Stimulated activated CD4-positive, alpha-beta T cell treated with anti-CD3 and anti-CD28 coated beads, Interleukin-4, amount 100 ng/mL, for 4 hours (primary cell): ENCODE results near the gene STK16.
"Not testable (repeated sequence)": the region's sequence is repeated elsewhere in the genome, so short reads cannot be mapped to it uniquely, and the experiment has no call there.

Experiments used
- DNase-seq, 2 experiments: peaks; one replicate each; pipeline ENCODE4 v3.0.0-alpha.2; 2020

STK16 gene

DNA sequence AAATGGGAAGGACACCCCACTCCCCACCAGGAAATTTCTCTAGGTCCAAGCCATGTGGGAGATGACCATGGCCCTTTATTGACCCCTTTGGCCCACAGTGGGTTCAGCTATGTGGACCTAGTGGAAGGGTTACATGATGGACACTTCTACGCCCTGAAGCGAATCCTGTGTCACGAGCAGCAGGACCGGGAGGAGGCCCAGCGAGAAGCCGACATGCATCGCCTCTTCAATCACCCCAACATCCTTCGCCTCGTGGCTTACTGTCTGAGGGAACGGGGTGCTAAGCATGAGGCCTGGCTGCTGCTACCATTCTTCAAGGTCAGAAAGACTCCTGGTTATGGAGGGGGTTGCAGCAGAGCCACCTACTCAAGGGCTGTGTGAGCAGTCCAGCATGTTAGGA, 1.3 kb downstream of the STK16 start:
- no peak for DNase-seq

DNA sequence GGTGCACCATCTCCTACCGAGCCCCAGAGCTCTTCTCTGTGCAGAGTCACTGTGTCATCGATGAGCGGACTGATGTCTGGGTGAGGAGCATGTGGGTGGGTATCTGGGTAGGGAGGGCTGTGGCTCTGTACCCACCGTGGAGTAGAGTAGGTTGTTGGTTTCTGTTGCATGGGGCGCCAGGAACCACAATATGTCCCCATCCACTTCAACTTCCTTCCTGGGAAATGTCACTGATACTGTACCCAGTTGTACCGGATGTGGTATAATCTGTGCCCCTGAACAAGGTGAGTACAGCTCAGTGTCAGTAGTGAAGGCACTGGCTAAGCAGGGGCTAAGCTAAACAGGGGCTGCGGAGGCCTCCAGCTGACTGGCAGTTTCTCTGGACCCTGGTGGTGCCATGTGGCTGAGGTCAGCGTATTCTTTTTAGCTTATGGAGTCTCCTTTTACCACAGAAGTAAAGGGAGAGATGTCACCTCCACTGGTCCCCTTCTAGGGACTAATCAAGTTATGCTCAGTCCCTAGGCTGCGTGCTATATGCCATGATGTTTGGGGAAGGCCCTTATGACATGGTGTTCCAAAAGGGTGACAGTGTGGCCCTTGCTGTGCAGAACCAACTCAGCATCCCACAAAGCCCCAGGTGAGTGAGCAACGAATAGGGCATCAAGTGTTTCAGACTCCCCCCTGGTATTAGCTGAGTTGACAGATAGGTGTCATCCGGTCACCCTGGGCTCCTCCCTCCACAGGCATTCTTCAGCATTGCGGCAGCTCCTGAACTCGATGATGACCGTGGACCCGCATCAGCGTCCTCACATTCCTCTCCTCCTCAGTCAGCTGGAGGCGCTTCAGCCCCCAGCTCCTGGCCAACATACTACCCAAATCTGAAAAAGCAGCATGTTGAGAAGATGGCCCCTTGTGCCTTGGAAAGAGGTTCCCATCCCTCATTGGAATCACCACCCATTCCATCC, 2.7 kb downstream of the STK16 start:
- peak; percentile 46 to 79 for DNase-seq

DNA sequence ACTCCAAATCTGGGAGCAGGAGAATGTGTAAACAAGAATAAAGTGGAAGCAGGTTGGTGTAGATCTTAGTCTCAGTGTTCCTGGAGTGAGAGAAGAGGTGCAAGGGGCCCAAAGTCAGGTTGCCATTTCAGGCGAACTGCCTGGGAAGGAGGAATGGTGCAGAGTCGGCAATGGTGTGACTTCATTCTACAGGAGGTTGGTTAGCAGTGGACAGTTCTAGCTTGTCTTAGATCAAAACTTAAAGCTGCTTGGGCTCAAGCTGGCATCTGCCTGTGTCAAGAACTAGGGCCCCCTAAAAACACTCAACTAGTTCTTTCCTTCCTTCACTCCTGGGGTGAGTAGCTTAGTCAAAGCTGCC, 3.5 kb downstream of the STK16 start:
- no peak for DNase-seq

DNA sequence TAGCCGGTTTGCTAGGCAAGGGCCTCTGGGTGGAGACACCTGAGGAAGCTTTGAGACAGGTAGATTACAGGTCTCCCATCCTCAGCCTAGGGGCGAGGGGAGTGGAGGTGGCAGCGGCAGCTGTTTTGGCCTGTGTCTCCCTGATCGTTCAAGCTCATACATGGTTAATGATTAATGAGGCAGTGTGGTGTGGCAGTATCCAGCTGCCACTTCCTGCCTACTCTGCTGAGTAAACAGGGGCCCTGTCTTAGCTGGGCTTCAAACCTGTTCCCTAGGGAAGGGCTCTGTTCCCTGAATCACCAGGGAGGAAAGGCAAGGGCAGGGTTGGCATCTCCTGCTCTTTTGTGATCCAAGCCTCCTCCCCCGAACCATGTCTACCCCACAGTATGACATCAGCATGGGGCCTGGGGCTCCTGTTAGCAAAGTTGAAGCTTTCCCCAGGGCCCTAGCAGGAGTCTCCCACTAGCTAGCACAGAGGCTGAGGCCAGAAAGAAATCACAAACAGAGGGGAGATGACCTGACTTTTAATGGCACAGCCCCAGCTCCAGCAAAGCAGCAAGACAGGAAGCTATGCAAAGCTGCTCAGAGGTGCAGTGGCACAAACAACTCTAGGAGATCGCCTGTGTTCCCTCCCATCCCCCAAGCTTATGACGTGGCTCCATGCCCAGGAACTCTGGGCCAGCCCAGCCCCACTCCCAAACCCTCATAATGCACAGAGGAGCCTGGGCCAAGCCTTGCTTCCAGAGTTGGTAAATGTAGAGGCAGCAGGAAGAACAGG, 4.1 kb downstream of the STK16 start:
- peak in 1 of 2 experiments; percentile 35 for DNase-seq

DNA sequence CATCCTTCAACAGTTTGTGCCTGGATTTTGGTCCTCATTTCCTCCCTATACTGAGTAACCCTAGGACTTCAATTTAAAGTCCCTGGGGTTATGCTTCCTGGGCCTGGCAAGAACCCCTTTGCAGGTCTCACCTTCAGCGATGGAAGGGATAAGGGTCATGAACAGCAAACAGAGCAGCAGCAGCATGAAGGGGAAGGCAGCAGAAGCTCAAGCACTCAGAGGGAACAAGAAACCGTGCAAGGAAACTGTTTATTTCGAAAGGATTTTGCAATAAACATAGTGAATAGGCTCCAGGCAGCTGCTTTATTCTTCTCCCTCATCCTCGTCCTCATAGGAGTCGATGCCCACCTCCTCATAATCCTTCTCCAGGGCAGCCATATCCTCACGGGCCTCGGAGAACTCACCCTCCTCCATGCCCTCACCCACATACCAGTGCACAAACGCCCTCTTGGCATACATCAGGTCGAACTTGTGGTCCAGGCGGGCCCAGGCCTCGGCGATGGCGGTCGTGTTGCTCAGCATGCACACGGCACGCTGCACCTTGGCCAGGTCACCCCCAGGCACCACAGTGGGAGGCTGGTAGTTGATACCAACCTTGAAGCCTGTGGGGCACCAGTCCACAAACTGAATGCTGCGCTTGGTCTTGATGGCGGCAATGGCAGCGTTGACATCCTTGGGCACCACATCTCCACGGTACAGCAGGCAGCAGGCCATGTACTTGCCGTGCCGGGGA, 4.9 kb downstream of the STK16 start:
- DNase-seq, result no peak

DNA sequence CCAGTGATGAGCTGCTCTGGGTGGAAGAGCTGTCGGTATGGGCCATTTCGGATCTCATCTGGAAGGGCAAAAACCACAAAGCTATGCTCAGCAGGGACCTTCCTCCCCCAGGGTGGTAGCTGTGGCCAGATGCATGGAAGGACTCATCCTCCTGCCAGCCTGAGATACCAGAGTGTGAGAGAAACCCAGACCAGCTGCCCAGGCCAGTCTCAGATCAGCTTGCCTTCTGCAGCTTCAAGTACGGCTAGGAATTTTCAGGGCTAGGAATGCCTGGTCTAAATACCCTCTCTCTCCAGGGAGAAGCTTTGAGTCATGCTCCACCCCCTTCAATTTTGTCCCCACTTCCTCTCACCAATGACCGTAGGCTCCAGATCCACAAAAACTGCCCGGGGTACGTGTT, 6.4 kb downstream of the STK16 start:
- no peak for DNase-seq

DNA sequence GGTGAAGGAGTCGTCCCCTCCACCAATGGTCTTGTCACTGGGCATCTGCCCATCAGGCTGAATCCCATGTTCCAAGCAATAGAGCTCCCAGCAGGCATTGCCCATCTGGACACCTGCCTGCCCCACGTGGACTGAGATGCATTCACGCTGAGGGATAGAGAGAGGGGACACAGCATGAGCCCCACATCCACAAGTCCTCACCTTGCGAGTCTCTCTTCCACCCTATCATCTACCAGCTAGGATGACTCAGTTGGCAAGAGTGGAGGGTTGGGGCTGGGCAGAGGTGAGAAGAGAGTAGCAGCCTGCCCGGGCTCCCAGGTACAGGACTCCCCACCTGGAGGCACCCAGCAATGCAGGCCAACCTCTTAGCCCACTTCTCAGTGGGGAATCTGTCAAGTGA, 6.8 kb downstream of the STK16 start:
- peak; percentile 21 to 39 for DNase-seq

DNA sequence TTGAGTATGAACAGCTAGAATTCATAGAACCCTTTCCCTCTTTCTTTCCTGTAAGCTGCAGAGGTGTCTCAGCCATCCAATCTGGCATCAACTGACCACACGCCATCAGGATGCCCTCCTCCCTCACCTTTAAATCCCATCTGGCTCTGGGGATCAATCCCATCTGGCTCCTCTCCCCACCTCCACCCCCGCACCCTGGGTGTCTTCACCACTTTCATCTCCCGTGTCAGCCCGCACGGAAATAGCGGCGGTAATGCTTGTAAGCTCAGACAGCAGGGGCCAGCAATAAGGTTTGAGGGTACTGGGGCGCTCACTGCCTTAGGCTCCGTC, 7.3 kb downstream of the STK16 start:
- peak; percentile 38 to 42 for DNase-seq

DNA sequence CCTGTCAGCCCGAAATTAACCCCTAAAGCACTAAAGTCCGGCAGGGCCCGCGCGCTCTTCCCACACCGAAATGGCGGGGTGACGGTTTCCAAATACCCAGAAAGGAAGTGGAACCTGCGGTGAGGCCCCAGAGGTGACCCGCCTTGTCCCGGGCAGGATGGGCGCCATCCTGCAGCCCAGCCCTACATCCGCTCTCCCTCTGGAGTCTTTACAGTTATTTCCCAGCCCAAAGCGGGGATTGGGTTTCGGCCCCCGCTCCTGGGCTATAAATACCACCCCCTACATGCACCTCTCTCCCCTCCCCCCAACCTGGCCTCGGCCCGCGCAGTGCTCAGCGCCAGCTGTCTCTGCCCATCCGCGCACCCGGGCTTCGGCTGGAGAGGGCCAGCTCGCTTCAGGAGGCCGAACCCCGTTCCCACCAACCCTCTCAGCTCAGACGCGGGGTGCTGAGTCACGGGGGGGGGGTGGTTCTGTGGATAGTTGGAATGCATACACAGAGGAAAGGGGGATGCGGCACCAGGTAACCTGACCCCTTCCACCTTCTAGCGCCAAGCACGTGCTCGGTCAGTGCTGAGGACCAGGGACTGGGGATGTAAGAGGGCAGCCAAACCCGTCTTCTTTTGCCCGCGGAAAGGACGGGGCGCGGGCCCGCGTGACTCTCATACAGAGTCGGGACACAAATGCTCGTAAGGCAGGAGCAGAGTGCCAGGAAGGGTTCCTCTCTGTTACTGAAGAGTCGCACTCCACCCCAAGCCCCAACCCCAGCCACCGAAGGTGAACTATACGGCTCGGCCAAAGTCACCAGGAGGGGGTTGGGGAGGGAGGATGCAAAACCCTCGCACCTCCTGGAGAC, 7.8 kb downstream of the STK16 start, which contains the start of gene TUBA4B:
TSS of gene TUBA4B (plus strand) at position 344 of the 853 bp plus-strand sequence. CDS start at position 509, 165 bp downstream.
- peak; percentile 29 to 38 for DNase-seq

DNA sequence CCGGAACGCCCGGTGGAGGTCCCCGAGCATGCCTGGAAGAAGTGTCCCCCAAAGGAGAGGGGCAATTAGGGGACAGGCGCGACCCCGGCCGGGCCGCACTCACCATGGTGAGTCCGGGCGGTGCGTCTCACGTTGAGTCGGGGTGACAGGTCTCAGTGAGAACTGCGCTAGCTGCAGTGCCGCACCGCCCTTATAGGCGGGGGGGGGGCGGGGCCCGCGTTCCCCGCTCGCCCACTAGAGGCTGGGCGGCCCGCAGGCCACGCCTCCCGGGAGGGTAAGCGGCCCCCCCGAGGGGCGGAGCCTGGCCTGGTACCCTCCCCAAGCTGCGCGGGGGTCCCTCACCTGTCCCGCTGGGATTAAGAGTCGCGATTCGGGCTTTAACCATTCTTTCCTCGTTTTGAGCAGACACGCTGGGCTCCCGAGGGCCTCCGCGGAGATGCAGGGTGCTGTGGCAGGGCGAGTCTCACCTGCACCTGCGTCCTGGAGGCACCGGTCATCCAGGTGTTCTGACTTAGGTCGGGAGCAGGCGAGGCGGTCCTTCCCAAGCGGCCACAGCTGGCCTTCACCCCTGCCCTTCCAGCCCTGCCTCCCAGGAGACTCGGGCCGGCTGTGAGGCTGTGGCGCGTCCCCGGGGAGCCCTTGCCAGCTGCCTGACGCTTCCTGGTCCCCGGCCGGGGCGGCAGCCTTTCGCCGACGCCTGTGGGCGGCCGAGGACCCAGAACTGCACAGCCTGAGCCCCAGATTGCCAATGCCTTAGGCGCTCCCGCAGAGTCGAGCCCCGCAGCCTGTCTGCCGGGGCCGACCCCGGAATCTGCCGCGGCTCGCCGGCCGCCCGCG, 8.7 kb downstream of the STK16 start, which contains the start of gene TUBA4A:
TSS of gene TUBA4A (minus strand) at position 166 of the 837 bp plus-strand sequence. CDS start at position 106, 60 bp downstream.
- DNase-seq, result peak; percentile 90 to 92

DNA sequence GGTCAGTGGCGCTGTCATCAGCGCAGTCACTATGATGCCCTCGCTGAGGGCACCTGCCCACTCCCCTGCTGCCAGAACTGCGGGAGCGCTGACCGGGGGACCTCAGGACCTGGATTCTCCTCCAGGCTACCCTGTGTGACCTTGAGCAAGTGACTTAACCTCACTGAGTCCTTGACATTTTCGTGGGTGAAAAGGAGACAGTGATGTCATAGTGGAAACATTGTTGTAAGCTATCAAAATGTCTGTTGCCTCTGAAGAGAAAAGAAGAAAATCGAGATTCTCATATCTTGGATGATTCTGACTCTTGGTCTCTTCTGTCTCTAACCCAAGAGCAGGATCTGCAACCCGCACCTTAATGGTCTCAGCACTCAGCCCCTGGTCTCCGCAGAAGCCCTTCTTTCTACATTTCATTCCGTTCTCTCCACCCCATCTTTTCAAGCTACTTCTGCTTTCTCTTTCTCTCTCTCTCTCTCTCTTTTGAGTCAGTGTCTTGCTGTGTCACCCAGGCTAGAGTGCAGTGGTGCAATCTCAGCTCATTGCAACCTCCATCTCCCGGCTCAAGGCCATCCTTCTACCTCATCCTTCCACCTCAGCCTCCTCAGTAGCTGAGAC, 9.4 kb downstream of the STK16 start:
- peak; percentile 19 to 43 for DNase-seq

DNA sequence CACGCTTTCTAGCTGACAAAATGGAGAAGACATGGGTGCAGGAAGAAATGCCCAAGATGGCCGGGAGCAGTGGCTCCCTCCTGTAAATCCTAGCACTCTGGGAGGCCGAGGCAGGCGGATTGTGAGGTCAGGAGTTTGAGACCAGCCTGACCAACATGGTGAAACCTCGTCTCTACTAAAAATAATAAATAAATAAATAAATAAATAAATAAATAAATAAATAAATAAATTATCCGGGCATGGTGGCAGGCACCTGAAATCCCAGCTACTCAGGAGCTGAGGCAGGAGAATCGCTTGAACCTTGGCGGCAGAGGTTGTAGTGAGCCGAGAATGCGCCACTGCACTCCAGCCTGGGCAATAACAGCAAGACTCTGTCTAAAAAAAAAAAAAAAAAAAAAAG, 13.7 kb downstream of the STK16 start:
- DNase-seq, result not testable (repeated sequence)

DNA sequence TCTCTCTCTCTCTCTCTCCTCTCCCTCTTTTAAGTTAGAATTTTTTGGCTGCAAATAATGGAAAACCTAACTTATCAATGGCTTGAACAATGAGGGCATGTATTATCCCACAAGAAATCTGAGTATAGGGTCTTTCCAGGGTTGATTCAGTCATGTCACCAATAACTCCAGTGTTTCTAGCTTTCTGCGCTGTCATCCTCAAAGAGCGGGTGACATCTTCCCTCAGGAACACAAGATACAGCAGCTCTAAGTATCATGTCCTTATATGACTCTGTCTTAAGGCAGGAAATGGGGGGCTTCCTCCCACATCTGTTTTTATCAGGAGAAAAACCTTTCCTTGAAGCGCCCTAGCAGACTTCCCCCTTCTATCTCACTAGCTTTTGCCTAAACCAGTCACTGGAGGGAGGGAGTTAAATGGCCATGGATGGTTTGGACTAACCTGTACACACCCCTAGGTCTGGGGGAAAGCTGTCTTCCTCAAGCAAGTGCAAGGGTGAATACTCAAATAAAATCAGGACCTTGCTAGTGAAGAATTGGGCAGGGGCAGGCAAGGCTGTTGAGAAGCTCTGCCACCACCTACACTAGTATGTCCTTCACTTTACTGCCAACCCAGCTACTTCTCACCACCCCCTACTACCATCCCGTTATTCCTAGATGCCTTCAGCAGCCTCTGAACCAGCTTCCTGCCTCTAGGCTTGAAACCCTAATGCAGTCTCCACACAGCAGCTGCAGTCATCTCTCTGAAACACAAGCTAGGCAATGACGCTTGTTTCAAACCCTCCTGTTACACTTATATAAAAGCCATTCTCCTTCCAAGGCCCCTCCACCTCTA, 16.0 kb downstream of the STK16 start:
- DNase-seq, result no peak

DNA sequence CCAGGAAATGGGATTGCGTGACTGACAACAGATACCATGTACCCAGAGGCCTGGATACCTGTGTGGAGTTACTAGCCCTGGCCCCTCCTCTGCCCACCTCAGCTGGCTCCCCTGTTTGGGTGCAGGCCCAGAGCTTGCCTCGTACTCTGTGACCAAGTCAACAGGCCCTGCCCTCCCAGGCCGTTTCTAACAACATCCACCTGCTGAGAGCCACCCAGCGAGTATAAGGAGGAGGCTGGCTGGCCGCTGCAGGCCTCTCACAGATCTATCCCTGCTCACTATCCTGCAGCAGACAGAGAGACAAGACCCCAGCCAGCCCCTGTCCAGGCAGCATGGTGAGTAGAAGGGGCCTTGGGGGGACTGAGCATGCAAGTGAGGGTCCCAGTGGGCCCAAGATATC, 21.0 kb downstream of the STK16 start:
- DNase-seq, result no peak

DNA sequence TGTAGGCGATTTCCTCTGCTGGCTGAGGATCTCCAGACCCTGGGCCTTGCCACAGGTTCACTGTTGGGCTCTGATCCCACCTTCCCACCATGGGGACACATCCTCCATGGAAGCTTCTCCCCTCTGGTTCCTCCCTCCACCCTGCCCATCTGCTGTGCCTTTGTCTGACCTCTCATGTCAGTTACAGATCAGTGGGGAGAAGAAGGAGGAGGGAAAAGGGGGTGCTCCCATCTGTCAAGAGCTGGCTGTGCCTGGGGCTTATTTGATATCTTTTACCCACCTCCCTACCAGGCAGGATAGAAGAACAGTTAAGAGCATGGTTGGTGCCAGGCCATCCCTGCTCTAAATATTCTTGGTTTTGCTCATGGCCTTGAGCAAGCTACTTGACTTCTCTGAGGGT, 21.6 kb downstream of the STK16 start:
- DNase-seq, result no peak

DNA sequence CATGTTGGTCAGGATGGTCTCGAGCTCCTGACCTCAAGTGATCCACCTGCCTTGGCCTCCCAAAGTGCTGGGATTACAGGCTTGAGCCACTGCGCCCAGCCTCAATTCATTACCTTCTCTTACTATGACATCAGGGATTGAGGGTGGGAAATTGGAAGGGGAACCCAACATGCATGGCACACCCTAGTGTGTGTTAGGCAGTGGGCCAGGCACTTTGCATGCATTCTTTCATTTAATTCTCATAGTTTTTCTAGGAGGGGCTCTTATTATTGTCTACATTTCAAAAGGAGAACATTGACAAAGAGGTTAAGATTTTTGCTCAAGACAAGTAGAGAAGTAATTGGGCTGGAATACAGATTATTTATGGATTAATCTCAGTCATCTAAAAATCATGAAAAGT, 23.0 kb downstream of the STK16 start:
- no peak for DNase-seq

DNA sequence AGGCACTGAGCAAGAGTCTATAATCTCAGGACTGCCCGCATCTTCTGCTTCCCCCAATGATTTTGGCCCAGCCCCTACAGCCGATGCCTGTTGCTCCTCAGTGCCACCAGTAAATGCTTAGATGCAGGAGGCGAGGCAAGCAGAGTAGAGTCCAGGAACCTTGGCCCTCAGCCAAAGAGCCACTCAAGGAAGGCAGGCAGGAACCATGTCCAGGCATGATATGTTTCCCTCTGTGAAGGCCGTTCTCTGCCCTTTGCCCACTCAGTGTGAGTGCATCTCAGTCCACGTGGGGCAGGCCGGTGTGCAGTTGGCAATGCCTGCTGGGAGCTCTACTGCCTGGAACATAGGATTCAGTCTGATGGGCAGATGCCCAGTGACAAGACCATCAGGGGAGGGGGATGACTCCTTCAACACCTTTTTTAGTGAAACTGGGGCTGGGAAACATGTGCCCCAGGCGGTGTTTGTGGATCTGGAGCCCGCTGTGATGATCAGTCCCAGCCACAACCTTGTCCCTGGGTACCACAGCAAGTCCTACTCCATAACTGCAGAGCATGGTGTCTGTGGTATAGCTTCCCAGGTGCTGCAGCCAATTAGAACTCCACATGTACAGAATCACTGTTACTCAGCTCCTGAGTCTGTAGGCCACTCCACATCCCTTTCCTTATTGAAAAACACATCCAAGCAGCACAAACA, 24.2 kb downstream of the STK16 start:
- no peak for DNase-seq

DNA sequence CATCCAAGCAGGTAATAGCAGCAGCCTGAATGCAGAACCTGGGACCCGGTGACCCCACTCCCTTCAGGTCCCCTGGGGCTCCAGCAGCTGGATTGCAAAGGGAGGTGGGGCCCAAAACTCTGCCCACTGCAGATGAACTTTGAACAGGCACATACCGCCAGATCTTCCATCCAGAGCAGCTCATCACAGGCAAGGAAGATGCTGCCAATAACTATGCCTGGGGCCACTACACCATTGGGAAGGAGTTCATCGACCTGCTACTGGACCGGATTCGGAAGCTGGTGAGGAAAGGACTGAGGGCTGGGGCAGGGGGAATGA, 24.7 kb downstream of the STK16 start:
- no peak for DNase-seq

DNA sequence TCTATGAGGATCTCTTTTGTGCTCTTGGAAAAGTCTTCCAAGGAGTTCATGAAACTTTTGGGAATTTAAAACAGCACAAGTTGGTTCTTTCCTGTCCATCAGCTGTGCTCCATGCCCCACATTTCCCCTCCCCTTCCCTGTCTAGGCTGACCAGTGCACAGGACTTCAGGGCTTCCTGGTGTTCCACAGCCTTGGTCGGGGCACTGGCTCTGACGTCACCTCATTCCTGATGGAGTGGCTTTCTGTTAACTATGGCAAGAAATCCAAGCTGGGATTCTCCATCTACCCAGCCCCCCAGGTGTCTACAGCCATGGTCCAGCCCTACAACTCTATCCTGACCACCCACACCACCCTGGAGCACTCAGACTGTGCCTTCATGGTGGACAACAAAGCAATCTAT, 25.7 kb downstream of the STK16 start:
- no peak for DNase-seq
